Ishikawa (cell line): ENCODE results near the gene SH3PXD2A.

Experiments used
- CREB1 ChIP-seq: IDR thresholded peaks from 2 replicates; pipeline ENCODE4 v1.6.1; 2012; ENCODE audit warnings: low read depth
- EP300 ChIP-seq: IDR thresholded peaks from 2 replicates; pipeline ENCODE4 v1.6.1; 2012; ENCODE audit warnings: borderline replicate concordance
- MAX ChIP-seq: IDR thresholded peaks from 2 replicates; pipeline ENCODE4 v1.6.1; 2012
- TAF1 ChIP-seq: IDR thresholded peaks from 2 replicates; pipeline ENCODE4 v1.6.1; 2012; ENCODE audit warnings: low read depth, mild to moderate bottlenecking
- TEAD4 ChIP-seq: IDR thresholded peaks from 2 replicates; pipeline ENCODE4 v1.6.1; 2012
- YY1 ChIP-seq: IDR thresholded peaks from 2 replicates; pipeline ENCODE4 v1.6.1; 2012; ENCODE audit warnings: low read depth
- ZBTB7A ChIP-seq: IDR thresholded peaks from 2 replicates; pipeline ENCODE4 v1.6.1; 2012; ENCODE audit warnings: low read depth

- no peak for TF ChIP-seq YY1
- no peak for TF ChIP-seq EP300
- TF ChIP-seq MAX, result no peak
- TF ChIP-seq TEAD4, result no peak
- no peak for TF ChIP-seq CREB1
- TF ChIP-seq TAF1, result no peak
- no peak for TF ChIP-seq ZBTB7A
Measured at GRCh38 chr10:103756277-103756869, 99.0 kb downstream of the SH3PXD2A start.
